ENCODE measurements around the gene BBS2. TPM values are rescaled to one million over a fixed set of nuclear protein-coding genes. Genes with fewer than 3 reads are reported as not detected.

BBS2 gene
- total and polyA plus RNA-seq, 12 donors = 11.7 to 75.9 (median 54.9) TPM

DNA sequence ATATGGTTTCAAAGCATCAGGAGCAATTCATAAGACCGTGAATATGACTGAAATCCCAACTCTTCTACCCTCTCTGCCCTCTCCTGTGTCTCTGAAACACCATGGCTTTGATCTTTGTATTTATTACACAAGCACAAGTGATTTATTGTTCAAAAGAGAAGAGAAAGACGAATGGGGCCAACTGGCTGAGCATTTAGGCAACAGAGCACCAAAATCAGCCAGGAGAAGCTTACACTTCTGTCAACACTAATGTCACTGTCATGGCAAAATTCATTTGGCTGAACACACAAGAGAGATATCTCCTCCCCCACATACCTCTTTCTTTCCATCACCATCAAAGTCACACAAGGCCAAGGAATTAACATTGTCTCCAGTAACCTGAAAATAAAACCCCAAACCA, 9.3 kb downstream of the BBS2 start:
- Histone ChIP-seq H3K9me3 (no peaks in the 10 kb centered on the region), H3K27me3 (no peaks in the 10 kb centered on the region), H3K4me1 (peaks cover 0 to 22% (median 7%) of the 10 kb centered on the region in 9 donors), H3K27ac (no peak overlapping the region), H3K4me3 (no peak overlapping the region), H3K36me3 (peaks cover 0 to 82% (median 36%) of the 10 kb centered on the region in 9 donors)
- ATAC-seq = no peak
- no peak for DNase-seq
- intact Hi-C loops (cut with DNase I) = loop anchor here in 5 of 10 donors (5.0 to 10.0 kb wide), 3 partner anchors 84 to 194 kb away; no protein-coding TSS in a partner anchor
- WGBS, 2 donors = 81 to 93% methylated on average over 2 of the region's 2 CpGs
- TF ChIP-seq, protein P1, sequence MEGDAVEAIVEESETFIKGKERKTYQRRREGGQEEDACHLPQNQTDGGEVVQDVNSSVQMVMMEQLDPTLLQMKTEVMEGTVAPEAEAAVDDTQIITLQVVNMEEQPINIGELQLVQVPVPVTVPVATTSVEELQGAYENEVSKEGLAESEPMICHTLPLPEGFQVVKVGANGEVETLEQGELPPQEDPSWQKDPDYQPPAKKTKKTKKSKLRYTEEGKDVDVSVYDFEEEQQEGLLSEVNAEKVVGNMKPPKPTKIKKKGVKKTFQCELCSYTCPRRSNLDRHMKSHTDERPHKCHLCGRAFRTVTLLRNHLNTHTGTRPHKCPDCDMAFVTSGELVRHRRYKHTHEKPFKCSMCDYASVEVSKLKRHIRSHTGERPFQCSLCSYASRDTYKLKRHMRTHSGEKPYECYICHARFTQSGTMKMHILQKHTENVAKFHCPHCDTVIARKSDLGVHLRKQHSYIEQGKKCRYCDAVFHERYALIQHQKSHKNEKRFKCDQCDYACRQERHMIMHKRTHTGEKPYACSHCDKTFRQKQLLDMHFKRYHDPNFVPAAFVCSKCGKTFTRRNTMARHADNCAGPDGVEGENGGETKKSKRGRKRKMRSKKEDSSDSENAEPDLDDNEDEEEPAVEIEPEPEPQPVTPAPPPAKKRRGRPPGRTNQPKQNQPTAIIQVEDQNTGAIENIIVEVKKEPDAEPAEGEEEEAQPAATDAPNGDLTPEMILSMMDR (IDR thresholded peaks at IDR 0.05) = no peak

DNA sequence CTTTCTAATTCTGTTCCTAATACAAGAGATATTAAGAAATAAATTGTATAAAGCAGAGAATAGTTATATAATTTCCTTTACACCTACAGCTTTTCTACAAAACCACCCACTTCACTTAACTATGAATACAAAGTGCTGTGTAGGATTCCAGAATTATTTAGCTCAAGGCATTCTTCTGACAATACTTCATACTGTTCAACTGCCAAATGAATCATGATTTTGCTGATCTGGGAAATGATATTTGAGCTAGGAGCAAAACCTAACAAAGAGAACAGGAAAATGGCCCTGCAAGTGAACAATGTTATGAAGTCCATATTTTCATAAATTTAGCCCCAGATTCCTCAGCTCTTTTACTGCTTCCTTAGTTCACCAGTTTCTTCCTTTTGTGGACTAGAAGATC, 12.9 kb downstream of the BBS2 start:
- H3K4me1 ChIP-seq = peaks cover 0 to 5% (median 0%) of the 10 kb centered on the region in 9 donors
- ATAC-seq (peak in 2 of 8 donors; percentile 35 to 57), DNase-seq (no peak)
- intact Hi-C loops (cut with DNase I) = no loop called here
- no peak overlapping the region for H3K4me3 ChIP-seq
- no peaks in the 10 kb centered on the region for H3K9me3 ChIP-seq
- TF ChIP-seq, protein P1 (IDR thresholded peaks at IDR 0.05) = no peak
- peak overlapping the region in 3 of 10 donors; percentile 8 to 37 (median 17) for H3K27ac ChIP-seq
- peaks cover 0 to 100% (median 48%) of the 10 kb centered on the region in 9 donors for H3K36me3 ChIP-seq
- H3K27me3 ChIP-seq = no peaks in the 10 kb centered on the region

DNA sequence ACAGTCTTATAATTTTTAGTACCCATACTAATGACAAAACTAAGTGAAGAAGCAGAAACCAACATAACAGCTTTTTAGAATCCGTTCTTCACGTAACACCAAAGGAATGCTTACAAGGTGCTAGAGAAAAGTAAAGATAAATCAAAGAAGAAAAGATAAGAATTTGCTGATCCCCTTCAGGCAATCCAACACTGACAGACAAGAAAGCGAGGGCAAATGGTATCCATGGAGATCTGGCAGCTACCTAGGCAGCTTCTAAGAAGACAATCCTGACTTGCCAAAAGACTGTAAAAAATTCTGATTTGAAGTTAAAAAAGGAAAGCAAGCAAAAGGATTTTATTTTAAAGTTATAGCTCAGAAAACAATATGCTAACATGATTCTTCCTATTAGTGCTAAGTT, 14.6 kb downstream of the BBS2 start:
- 95 to 97% methylated on average over 3 of the region's 3 CpGs for WGBS, 2 donors
- intact Hi-C loops (cut with DNase I) = no loop called here
- Histone ChIP-seq H3K36me3 (peaks cover 0 to 100% (median 61%) of the 10 kb centered on the region in 9 donors), H3K9me3 (no peaks in the 10 kb centered on the region), H3K27ac (no peak overlapping the region), H3K4me3 (no peak overlapping the region), H3K27me3 (no peaks in the 10 kb centered on the region), H3K4me1 (no peaks in the 10 kb centered on the region)
- DNase-seq = no peak
- no peak for ATAC-seq
- TF ChIP-seq, protein P1 (IDR thresholded peaks at IDR 0.05) = no peak

DNA sequence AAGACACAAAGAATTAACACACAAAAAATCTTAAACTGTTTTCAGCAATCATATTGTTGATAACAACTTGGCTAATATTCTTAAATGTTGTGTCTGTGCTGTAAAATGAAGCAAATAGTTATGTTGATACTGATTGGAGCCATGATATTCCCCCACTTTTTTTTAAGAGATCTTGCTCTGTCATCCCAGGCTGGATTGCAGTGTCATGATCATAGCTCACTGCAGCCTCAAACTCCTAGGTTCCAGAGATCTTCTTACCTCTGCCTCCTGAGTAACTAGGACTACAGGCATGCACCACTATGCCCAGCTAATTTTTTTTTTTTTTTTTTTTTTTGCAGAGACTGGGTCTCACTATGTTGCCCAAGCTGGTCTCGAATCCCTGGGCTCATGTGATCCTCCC, 26.0 kb downstream of the BBS2 start:
- TF ChIP-seq, protein P1 (IDR thresholded peaks at IDR 0.05) = no peak
- ATAC-seq = no peak
- no peak for DNase-seq

More for the DNA sequence above, 26.0 kb downstream of the BBS2 start:
- H3K4me1 ChIP-seq = no peaks in the 10 kb centered on the region
- no peak overlapping the region for H3K4me3 ChIP-seq
- H3K27ac ChIP-seq = no peak overlapping the region
- WGBS, 2 donors = 97 to 100% methylated on average over 1 of the region's 1 CpG
- H3K36me3 ChIP-seq = peaks cover 0 to 85% (median 29%) of the 10 kb centered on the region in 9 donors
- no peaks in the 10 kb centered on the region for H3K9me3 ChIP-seq
- intact Hi-C loops (cut with DNase I) = no loop called here
- no peaks in the 10 kb centered on the region for H3K27me3 ChIP-seq

All from heart right ventricle (tissue), 16 donors.